MG63 (cell line): Measurements from ENCODE around the gene PTGIS. TPM values are rescaled to one million over a fixed set of nuclear protein-coding genes. Genes with fewer than 3 reads are reported as not detected.
A peak's percentile ranks its signal among the peaks of the same experiment; 100 is the strongest.

Experiments
- DNase-seq: peaks from one replicate; pipeline ENCODE4 v3.0.0-alpha.2; 2020
- H3K27me3 ChIP-seq: fragments of 250-450 bp; sonication (Bioruptor Pico); 2 replicates; pipeline ENCODE4 v1.5.1; 2020; ENCODE audit warnings: mild to moderate bottlenecking, moderate library complexity
- H3K36me3 ChIP-seq: fragments of 250-450 bp; sonication (Bioruptor Pico); 2 replicates; pipeline ENCODE4 v1.5.1; 2020; ENCODE audit warnings: mild to moderate bottlenecking, moderate library complexity
- H3K4me3 ChIP-seq: fragments of 250-450 bp; sonication (Bioruptor Pico); 2 replicates; pipeline ENCODE4 v1.5.1; 2020; ENCODE audit warnings: mild to moderate bottlenecking, moderate library complexity
- H3K9me3 ChIP-seq: fragments of 250-450 bp; sonication (Bioruptor Pico); 2 replicates; pipeline ENCODE4 v1.5.1; 2020; ENCODE audit warnings: mild to moderate bottlenecking, moderate library complexity
- total RNA-seq: library from RNA; depleted of rRNA; stranded (reverse); fragments of >200 nt; shearing (Covaris generic); gene quantifications from 2 replicates; pipeline ENCODE4 v1.2.3, GENCODE V29; 2014; ENCODE audit warnings: low replicate concordance

Gene PTGIS
- total RNA-seq, 1 experiment from 2014 or later, result 6.2 TPM

GRCh38 chr20:49507741-49508434 lies 60.0 kb downstream of the PTGIS start:
- Histone ChIP-seq H3K4me3 (no peak overlapping the region), H3K36me3 (0 out of 2 replicates have a peak, but pooled peaks cover 5% of the 10 kb centered on the region), H3K9me3 (peaks cover 4% of the 10 kb centered on the region; the same call in 1 of the 2 replicates), H3K27me3 (no peaks in the 10 kb centered on the region)
- no peak for DNase-seq

GRCh38 chr20:49505518-49505917 lies 62.4 kb downstream of the PTGIS start:
- no peaks in the 10 kb centered on the region for H3K27me3 ChIP-seq
- no peak overlapping the region for H3K4me3 ChIP-seq
- no peaks in the 10 kb centered on the region for H3K9me3 ChIP-seq
- peak; percentile 52 for DNase-seq
- no peaks in the 10 kb centered on the region for H3K36me3 ChIP-seq

GRCh38 chr20:49503176-49503575 lies 64.8 kb downstream of the PTGIS start:
- DNase-seq, result no peak
- no peaks in the 10 kb centered on the region for H3K27me3 ChIP-seq
- H3K36me3 ChIP-seq, result no peaks in the 10 kb centered on the region
- H3K9me3 ChIP-seq, result 0 out of 2 replicates have a peak, but pooled peaks cover 1% of the 10 kb centered on the region
- H3K4me3 ChIP-seq, result no peak overlapping the region

- DNase-seq, result no peak
- no peaks in the 10 kb centered on the region for H3K36me3 ChIP-seq
- no peaks in the 10 kb centered on the region for H3K27me3 ChIP-seq
- H3K4me3 ChIP-seq, result no peak overlapping the region
- 0 out of 2 replicates have a peak, but pooled peaks cover 5% of the 10 kb centered on the region for H3K9me3 ChIP-seq
Observed at GRCh38 chr20:49501917-49502316, 66.0 kb downstream of the PTGIS start.

- 0 out of 2 replicates have a peak, but pooled peaks cover 5% of the 10 kb centered on the region for H3K9me3 ChIP-seq
Observed at GRCh38 chr20:49497398-49497669, 70.6 kb downstream of the PTGIS start.

GRCh38 chr20:49496553-49497397 lies 71.2 kb downstream of the PTGIS start:
- Histone ChIP-seq H3K9me3 (0 out of 2 replicates have a peak, but pooled peaks cover 5% of the 10 kb centered on the region), H3K4me3 (no peak overlapping the region)
- no peak for DNase-seq

More at GRCh38 chr20:49497398-49497669, 70.6 kb downstream of the PTGIS start:
- no peak for DNase-seq
- Histone ChIP-seq H3K36me3 (no peaks in the 10 kb centered on the region), H3K27me3 (no peaks in the 10 kb centered on the region), H3K4me3 (no peak overlapping the region)

GRCh38 chr20:49496043-49496442 lies 71.9 kb downstream of the PTGIS start:
- Histone ChIP-seq H3K36me3 (no peaks in the 10 kb centered on the region), H3K9me3 (0 out of 2 replicates have a peak, but pooled peaks cover 5% of the 10 kb centered on the region), H3K4me3 (no peak overlapping the region), H3K27me3 (no peaks in the 10 kb centered on the region)
- no peak for DNase-seq

More at GRCh38 chr20:49496553-49497397, 71.2 kb downstream of the PTGIS start:
- Histone ChIP-seq H3K27me3 (no peaks in the 10 kb centered on the region), H3K36me3 (no peaks in the 10 kb centered on the region)

GRCh38 chr20:49490689-49491088 lies 77.2 kb downstream of the PTGIS start:
- Histone ChIP-seq H3K4me3 (no peak overlapping the region), H3K36me3 (no peaks in the 10 kb centered on the region), H3K9me3 (no peaks in the 10 kb centered on the region), H3K27me3 (no peaks in the 10 kb centered on the region)
- no peak for DNase-seq

GRCh38 chr20:49489688-49490087 lies 78.2 kb downstream of the PTGIS start:
- no peaks in the 10 kb centered on the region for H3K9me3 ChIP-seq
- H3K4me3 ChIP-seq, result no peak overlapping the region
- H3K36me3 ChIP-seq, result no peaks in the 10 kb centered on the region
- no peaks in the 10 kb centered on the region for H3K27me3 ChIP-seq
- no peak for DNase-seq

- DNase-seq, result no peak
- no peaks in the 10 kb centered on the region for H3K27me3 ChIP-seq
Observed at GRCh38 chr20:49486064-49486463, 81.9 kb downstream of the PTGIS start.

GRCh38 chr20:49485563-49485962 lies 82.4 kb downstream of the PTGIS start:
- DNase-seq, result no peak
- H3K4me3 ChIP-seq, result no peak overlapping the region
- peaks cover 19% of the 10 kb centered on the region for H3K36me3 ChIP-seq
- H3K27me3 ChIP-seq, result no peaks in the 10 kb centered on the region
- H3K9me3 ChIP-seq, result no peaks in the 10 kb centered on the region

More at GRCh38 chr20:49486064-49486463, 81.9 kb downstream of the PTGIS start:
- Histone ChIP-seq H3K36me3 (peaks cover 14% of the 10 kb centered on the region), H3K9me3 (no peaks in the 10 kb centered on the region), H3K4me3 (no peak overlapping the region)

GRCh38 chr20:49484180-49485140 lies 83.5 kb downstream of the PTGIS start:
- Histone ChIP-seq H3K27me3 (no peaks in the 10 kb centered on the region), H3K4me3 (peak overlapping the region; percentile 57), H3K9me3 (no peaks in the 10 kb centered on the region), H3K36me3 (peaks cover 28% of the 10 kb centered on the region)
- DNase-seq, result peak; percentile 90

- Histone ChIP-seq H3K4me3 (peak overlapping the region; percentile 74), H3K9me3 (no peaks in the 10 kb centered on the region), H3K27me3 (no peaks in the 10 kb centered on the region), H3K36me3 (peaks cover 35% of the 10 kb centered on the region)
- no peak for DNase-seq
Observed at GRCh38 chr20:49483696-49484123, 84.2 kb downstream of the PTGIS start.

- Histone ChIP-seq H3K4me3 (peak overlapping the region; percentile 74), H3K27me3 (no peaks in the 10 kb centered on the region), H3K9me3 (no peaks in the 10 kb centered on the region), H3K36me3 (peaks cover 41% of the 10 kb centered on the region)
- DNase-seq, result peak; percentile 40
Observed at GRCh38 chr20:49483018-49483695, 84.8 kb downstream of the PTGIS start.

GRCh38 chr20:49482621-49483017 lies 85.3 kb downstream of the PTGIS start, which contains the start of gene KCNB1:
KCNB1 (minus strand) TSS chr20:49482668; CDS start chr20:49482480, 188 bp downstream.
- H3K27me3 ChIP-seq, result no peaks in the 10 kb centered on the region
- H3K9me3 ChIP-seq, result no peaks in the 10 kb centered on the region
- peak within 1 kb of the TSS; percentile 74 for H3K4me3 ChIP-seq
- peaks cover 46% of the 10 kb centered on the region for H3K36me3 ChIP-seq
- peak; percentile 69 for DNase-seq

- 0 out of 2 replicates have a peak overlapping the region, but pooled peaks have one; percentile 2 for H3K4me3 ChIP-seq
- H3K27me3 ChIP-seq, result no peaks in the 10 kb centered on the region
- no peaks in the 10 kb centered on the region for H3K9me3 ChIP-seq
- peaks cover 51% of the 10 kb centered on the region for H3K36me3 ChIP-seq
- DNase-seq, result no peak
Observed at GRCh38 chr20:49482173-49482572, 85.8 kb downstream of the PTGIS start.
